CD4-positive, alpha-beta T cell treated with Interferon alpha-2 for 1 hour (primary cell): ENCODE data around the gene VTI1A.
"Not testable (repeated sequence)": the region's sequence is repeated elsewhere in the genome, so short reads cannot be mapped to it uniquely, and the experiment has no call there.

ENCODE experiments used
- DNase-seq, 2 donors: peaks; one replicate each; pipeline ENCODE4 v3.0.0-alpha.2; 2020 to 2022

Gene VTI1A

DNA sequence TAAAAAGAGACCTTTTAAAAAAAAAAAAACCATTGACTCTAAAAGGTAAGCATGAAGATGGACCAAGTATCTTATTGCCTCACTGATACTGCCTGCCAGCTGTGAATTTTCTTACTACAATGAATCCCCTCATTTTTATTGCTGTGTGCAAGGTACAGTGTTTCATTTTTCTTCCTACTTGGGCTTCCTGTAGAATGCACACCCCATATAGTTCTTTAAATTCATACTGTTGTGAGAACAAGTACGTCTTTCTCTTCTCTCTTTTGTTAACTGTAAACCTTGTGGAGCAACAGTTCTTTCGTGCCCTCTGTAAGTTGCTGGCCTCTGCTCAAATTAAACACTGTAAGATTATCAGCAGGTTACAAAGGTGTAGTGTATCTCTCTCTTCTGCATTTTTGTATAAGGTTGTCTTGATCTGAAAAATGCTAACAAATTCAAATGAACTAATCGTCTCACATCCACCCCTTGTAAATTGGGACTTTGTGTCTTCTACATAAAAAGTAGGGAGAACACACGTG lies 105.6 kb downstream of the VTI1A start:
- DNase-seq, result no peak

GRCh38 chr10:112553315-112553714 lies 106.3 kb downstream of the VTI1A start:
- no peak for DNase-seq

DNA sequence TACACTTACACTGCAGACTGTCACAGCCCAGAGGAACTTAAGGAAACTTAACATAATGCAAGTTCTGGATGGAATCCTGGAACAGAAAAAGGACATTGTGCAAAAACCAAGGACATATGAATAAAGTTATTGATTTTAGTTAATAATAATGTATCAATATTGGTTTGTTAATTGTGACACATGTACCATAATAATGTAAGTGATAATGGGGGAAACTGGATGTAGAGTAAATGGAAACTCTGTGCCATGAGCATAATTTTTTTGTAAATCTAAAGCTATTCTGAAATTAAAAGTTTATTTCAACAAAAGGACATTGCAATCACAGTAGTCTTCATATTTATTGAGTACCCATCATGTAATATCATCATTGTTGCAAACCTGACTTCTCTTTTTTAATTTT lies 107.2 kb downstream of the VTI1A start:
- no peak for DNase-seq

- no peak for DNase-seq
Measured at GRCh38 chr10:112557197-112557596, 110.2 kb downstream of the VTI1A start.

- DNase-seq, result no peak
Measured at GRCh38 chr10:112558476-112559142, 111.6 kb downstream of the VTI1A start.

DNA sequence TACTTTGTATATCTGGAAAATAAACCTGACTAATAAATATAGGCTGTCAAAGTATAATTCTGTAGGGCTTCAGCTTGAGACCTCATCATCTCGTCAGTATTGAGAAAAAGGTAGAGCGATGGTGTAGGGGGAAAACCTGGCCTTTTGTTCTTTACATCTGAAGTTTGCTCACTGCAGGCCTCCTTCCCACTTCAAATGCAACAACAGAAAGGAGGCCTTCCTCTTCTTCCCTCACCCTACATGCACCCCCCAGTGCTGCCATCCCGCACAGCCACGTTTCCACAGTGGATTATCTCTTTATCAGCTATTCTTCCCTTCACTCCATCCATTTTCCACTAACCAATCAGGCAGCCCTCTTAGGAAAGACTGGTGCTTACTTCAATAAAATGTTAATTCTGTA lies 112.3 kb downstream of the VTI1A start:
- no peak for DNase-seq

- DNase-seq, result no peak
Measured at GRCh38 chr10:112562122-112562521, 115.1 kb downstream of the VTI1A start.

DNA sequence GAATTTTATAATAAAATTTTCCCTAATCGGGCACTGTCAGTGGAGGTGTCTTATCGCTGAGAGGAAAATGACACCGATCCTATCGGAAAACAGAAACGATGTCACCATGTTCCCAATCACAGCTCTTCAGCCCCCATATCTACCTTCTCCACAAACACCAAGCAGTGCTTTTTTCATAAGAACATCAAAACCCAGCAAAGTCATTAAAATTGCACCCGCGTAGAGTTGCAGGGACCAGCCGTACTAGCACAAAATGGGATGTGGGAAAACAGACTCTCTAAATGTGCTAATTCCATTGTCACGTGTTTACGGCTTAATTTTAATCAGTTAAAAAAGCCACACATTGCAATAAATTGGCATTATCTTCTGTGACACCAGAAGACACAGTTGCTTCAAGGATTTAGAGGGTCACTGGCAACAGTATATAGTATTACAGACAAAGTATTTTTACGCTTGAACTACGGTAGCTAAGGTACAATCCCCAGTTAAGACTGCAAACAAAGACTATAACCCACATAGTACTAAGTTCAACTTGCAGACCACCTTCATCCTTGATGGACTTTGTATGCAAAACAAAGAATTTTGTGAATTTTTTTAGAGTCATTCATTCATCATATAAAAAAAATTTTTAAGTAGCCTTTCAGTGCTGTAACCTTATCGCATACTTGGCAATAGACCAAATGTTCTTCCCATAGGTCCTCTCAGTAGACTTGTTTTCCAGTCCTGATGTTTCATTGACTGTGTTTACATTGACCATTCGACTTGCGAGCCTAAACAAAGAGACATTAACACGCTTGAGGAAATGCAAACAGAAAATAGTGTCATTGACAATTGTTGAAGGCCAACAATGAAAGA lies 116.0 kb downstream of the VTI1A start:
- no peak for DNase-seq

DNA sequence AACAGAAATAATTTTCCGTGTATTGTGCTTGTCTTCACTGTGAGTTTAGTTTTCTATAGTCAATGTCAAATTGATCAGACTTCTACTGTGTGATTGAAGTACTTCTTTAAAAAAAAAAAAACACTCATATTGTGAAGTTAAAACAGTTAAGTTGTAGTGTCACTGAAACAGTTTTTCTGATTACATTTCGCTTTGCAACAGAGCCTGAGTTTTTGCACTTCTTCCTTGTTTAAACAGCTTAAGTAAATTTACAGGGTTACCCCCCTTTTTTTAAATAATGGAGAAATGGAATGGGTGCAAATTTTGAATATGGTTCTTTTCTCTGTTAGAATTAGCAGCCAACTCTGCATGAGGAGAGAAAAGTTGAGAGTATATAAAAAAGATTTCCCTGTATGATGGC lies 117.3 kb downstream of the VTI1A start:
- DNase-seq, result no peak

GRCh38 chr10:112565434-112566053 lies 118.5 kb downstream of the VTI1A start:
- peak in 1 of 2 donors; percentile 25 for DNase-seq

DNA sequence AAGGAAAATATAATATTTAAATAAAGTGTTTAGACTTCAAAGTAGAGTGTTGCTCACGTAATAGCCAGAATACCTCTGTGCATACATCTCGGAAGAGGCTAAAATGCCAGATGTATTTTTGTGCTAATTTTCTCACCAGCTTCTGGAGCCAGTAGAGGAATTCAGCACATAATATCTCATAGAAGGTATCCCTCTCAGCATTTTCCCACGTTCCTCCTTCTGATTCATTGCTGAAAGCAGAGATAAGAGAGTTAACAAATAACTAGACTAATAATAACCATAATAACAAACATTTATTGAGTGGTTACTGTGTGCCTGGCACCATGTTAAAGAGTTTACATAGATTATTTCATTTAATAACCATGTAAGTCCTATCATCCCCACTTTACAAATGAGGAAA lies 123.6 kb downstream of the VTI1A start:
- DNase-seq, result no peak

DNA sequence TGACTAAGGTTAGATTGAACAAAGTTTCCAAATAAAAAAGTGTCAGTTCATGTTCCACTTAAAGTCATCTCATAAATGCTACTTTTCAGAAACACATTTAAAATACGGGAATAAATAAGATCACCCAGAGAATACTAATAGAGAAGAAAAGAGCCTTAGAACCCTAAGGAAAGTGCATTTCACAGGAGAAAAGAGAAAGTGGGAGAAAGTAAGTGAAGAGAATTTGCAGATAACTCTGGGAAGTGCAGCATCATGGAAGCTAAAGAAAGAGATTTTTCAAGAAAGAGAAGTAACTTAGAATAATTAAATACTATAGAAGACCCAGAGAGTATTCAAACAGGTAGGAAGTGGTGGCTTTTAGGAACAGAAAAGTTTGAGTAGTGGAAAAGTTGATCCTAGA lies 132.6 kb downstream of the VTI1A start:
- no peak for DNase-seq

GRCh38 chr10:112580267-112580666 lies 133.3 kb downstream of the VTI1A start:
- no peak for DNase-seq

DNA sequence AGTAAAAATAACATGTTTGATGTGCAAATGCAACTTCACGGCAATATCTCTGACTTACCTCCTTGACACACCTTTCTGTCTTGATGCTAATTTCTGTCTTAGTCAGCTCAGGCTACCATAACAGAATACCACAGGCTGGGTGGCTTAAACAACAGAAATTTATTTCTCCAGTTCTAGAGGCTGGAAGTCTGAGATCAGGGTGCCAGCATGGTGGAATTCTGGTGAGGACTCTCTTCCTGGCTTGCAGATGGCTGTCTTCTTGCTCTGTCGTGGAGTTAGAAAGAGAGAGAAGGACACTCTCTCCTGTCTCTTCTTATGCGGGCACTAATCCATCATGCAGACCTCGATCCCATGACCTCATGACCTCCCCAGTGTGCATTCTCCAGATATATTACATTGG lies 134.9 kb downstream of the VTI1A start:
- DNase-seq, result no peak

DNA sequence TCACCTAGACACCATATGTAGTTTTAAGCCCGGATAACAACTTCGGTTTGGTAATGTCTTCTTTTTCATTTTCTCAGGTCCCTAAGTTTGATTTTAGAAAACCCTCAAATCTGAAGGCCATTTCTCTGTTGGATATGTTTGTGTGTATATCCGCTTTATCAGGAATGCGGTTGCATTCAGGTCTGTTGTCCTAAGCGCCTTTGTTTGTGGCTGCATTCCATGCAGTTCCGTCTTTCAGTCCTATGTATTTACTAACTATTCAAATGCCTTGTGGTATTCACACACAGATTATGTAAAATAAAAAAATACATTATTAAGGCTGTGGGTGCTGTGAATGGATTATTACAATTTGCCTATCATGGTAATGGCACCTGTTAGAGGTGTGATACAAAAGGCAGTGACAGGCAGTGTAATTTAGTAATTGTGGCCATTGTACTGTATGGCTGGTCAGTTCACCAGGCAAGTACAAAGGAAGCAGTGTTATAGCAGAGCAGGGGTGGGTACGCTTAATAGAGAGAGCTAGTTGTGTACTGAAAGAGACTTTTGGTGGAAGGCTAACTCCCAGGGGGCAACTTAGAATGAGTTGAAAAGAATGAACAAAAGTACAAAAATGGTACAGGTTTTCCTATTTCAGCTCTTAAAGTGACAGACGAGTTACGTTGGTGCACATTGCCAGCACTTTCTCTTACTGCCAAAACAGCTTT lies 136.4 kb downstream of the VTI1A start:
- no peak for DNase-seq

DNA sequence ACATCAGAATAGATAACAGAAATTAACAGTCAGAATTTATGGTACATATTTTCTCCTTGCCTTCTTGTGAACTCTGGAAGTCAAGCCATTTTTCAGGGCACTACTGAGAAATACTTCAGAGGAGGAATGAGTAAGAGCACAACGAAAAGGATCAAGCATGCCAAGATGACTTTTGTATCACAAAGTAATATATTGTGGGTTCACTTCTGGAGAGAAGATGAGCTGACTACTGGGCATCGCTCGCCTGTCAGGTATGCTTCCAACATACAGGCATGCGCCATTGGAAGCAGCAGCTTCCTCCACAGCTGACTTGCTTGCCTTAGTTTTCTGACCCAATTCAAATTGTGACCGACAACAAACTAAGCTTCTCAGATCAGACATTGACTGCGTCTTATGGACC lies 137.3 kb downstream of the VTI1A start:
- no peak for DNase-seq

DNA sequence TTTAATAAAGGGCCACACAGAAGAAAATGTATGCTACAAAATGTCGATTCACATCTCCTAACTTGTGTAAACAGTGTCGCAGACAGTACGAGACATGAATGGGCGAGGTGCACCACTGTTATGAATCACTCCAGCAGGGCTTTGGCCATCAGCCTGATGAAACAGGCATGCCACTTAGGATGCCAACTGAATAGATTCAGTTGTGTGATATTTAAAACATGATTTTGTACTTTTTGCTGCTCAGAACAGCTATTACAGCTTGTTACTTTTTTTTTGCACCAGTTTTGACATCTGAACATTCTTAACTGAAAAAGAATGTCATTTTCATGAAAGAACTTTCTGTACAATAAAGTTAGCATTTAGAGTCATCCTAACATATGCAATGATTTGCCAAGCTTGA lies 138.1 kb downstream of the VTI1A start:
- DNase-seq, result no peak

GRCh38 chr10:112585960-112586359 lies 138.9 kb downstream of the VTI1A start:
- no peak for DNase-seq

DNA sequence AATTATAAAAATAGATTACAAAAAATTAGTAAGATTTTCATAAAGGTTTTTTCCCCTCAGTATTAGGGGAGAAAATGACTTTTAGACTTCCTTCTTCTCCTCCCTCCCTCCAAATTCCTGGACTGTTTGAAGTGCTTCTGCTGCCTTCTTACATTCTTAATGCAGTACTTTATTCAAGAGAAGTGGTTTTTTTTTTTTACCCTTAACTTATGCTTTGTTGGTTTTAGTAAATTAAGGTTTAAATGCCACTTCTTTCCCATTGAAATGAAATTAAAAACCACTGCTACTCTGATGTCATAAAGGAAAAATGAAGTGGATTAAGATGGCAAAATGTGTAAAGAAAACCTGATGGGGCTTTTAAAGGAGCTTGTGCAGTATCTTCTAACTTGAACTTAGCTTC lies 140.7 kb downstream of the VTI1A start:
- no peak for DNase-seq

DNA sequence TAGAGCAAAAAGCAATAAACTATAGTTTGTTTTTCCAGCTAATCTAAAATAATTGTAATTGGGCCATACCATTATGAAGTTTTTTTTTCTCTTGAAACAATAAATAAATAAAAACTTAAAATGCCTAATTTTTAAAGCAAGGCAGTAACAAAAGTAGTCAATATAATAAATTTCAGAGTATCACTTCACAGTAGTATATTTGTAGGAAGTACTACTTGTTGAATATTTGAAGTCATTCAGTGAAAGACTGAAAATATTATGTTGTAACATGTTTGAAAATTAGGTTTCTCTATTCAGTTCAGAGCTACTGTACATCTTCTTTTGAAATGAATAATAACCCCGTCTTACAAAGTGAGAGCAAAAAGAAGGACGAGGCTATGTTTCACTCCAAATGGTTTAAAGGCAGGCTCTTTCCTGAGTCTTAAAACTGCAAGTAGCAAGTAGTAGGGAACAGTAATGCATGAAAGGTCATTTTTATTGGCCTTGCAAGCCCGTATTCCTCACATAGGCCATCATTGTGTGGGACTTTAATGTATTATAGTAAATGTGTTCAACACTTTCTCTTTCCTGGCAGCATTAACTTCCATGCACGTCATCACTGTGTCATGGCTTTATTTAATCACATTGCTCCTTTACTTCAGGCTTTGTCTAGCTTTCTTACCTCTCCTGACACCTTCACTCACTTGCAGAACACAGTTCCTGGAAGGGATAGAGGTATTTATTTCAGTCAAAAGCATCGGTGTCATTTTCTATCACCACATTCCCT lies 141.4 kb downstream of the VTI1A start:
- no peak for DNase-seq

DNA sequence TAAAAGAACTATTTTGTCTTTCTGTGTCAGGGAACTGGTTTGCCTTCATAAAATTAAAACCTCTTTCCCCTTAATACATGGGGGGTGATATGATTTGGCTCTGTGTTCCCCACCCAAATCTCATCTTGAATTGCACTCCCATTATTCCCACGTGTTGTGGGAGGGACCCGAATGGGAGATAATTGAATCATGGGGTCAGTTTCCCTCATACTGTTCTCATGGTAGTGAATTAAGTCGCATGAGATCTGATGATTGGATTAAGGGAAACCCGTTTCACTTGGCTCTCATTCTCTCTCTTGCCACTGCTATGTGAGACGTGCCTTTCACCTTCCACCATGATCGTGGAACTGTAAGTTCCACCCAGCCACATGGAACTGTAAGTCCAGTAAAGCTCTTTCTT lies 142.1 kb downstream of the VTI1A start:
- DNase-seq, result no peak

GRCh38 chr10:112590786-112591185 lies 143.8 kb downstream of the VTI1A start:
- DNase-seq, result not testable (repeated sequence)
